ENCODE results near the gene TAS2R7.
A peak's percentile ranks its signal among the peaks of the same experiment; 100 is the strongest.
"Not testable (repeated sequence)": the region's sequence is repeated elsewhere in the genome, so short reads cannot be mapped to it uniquely, and the experiment has no call there.

Gene TAS2R7

GRCh38 chr12:10794222-10794621, 8.2 kb downstream of the TAS2R7 start:
- H3K4me3 ChIP-seq (ENCODE audit: low read depth, low read length): no peak overlapping the region
- no peak for DNase-seq (ENCODE audit: low read depth)
- TF ChIP-seq CTCF (IDR thresholded peaks at IDR 0.05; ENCODE audit: low read depth, low read length, missing control alignments): no peak

GRCh38 chr12:10791769-10792168, 10.7 kb downstream of the TAS2R7 start:
- DNase-seq (ENCODE audit: low read depth); H3K4me3 ChIP-seq (ENCODE audit: low read depth, low read length): not testable (repeated sequence)

- H3K4me3 ChIP-seq (ENCODE audit: low read depth, low read length): no peak overlapping the region
- DNase-seq (ENCODE audit: low read depth): no peak
- TF ChIP-seq CTCF (IDR thresholded peaks at IDR 0.05; ENCODE audit: low read depth, low read length, missing control alignments): no peak
These were observed 19.2 kb downstream of the TAS2R7 start for GRCh38 chr12:10783252-10783651.

- DNase-seq (ENCODE audit: low read depth): no peak
- TF ChIP-seq CTCF (IDR thresholded peaks at IDR 0.05; ENCODE audit: low read depth, low read length, missing control alignments): no peak
- no peak overlapping the region for H3K4me3 ChIP-seq (ENCODE audit: low read depth, low read length)
These were observed 23.3 kb downstream of the TAS2R7 start for GRCh38 chr12:10779103-10779502.

GRCh38 chr12:10771132-10771733, 31.2 kb downstream of the TAS2R7 start:
- no peak overlapping the region for H3K4me3 ChIP-seq (ENCODE audit: low read depth, low read length)
- peak; percentile 38 for TF ChIP-seq CTCF (IDR thresholded peaks at IDR 0.05; ENCODE audit: low read depth, low read length, missing control alignments)
- no peak for DNase-seq (ENCODE audit: low read depth)

- no peak for DNase-seq (ENCODE audit: low read depth)
These were observed 42.8 kb downstream of the TAS2R7 start for GRCh38 chr12:10759657-10760056.

GRCh38 chr12:10756194-10756593, 46.2 kb downstream of the TAS2R7 start:
- no peak overlapping the region for H3K4me3 ChIP-seq (ENCODE audit: low read depth, low read length)
- TF ChIP-seq CTCF (IDR thresholded peaks at IDR 0.05; ENCODE audit: low read depth, low read length, missing control alignments): no peak
- no peak for DNase-seq (ENCODE audit: low read depth)

More at GRCh38 chr12:10759657-10760056, 42.8 kb downstream of the TAS2R7 start:
- TF ChIP-seq CTCF (IDR thresholded peaks at IDR 0.05; ENCODE audit: low read depth, low read length, missing control alignments): no peak
- no peak overlapping the region for H3K4me3 ChIP-seq (ENCODE audit: low read depth, low read length)
